Endothelial cell of umbilical vein (primary cell): ENCODE data around the gene HRH3. TPM values are rescaled to one million over a fixed set of nuclear protein-coding genes. Genes with fewer than 3 reads are reported as not detected.

ENCODE experiments used
- BruUV-seq: library from RNA; stranded (reverse); fragments of 400-500 nt; replicated peaks from 2 replicates; lab custom pipeline; 2021; lab: Mats Ljungman, UMichigan
- CTCF ChIA-PET: fragments of 300-600, 350-600 bp; sonication (Branson Sonifier 250); formaldehyde crosslinking; loops from one replicate; lab custom pipeline; 2021; ENCODE audit warnings: antibody characterized with exemption, inconsistent platforms; lab: Charles Lee
- POLR2A ChIA-PET: fragments of 300-600, 350-600 bp; sonication (Branson Sonifier 250); formaldehyde crosslinking; loops from one replicate; lab custom pipeline; 2021; ENCODE audit warnings: antibody characterized with exemption, inconsistent platforms; lab: Charles Lee
- DNase-seq: peaks from one replicate; pipeline ENCODE4 v3.0.0-alpha.2; 2011; ENCODE audit warnings: low read depth, low spot score
- FAIRE-seq: peaks from 2 replicates; lab custom pipeline; 2011; peaks lifted over from hg19 to GRCh38; lab: Jason Lieb, UNC
- H2AFZ ChIP-seq: 2 replicates; pipeline ENCODE4 v1.6.0; 2012; ENCODE audit warnings: low read depth, low read length, control low read depth, inconsistent platforms
- H3K27ac ChIP-seq: 2 replicates; pipeline ENCODE4 v1.5.1; 2011; ENCODE audit warnings: low read depth, mild to moderate bottlenecking, control low read depth, low read length, moderate library complexity; ENCODE audit not compliant: insufficient read depth
- H3K27me3 ChIP-seq, 2 experiments: 2 replicates each; pipeline versions ENCODE4 v1.6.0 to v1.6.1; 2011; ENCODE audit warnings: low read length in 2 of 2, mixed read lengths in 1 of 2; ENCODE audit not compliant: control insufficient read depth in 2 of 2, insufficient read depth in 2 of 2
- H3K36me3 ChIP-seq, 2 experiments: 2 replicates in 1 of 2; 3 replicates in 1 of 2; pipeline ENCODE4 v1.5.1; 2011; ENCODE audit warnings: low read length in 2 of 2, mild to moderate bottlenecking in 1 of 2, moderate library complexity in 1 of 2; ENCODE audit not compliant: control insufficient read depth in 2 of 2, insufficient read depth in 2 of 2; ENCODE audit errors: extremely low read depth in 1 of 2
- H3K4me1 ChIP-seq: 3 replicates; pipeline ENCODE4 v1.5.1; 2011; ENCODE audit warnings: mild to moderate bottlenecking, low read length; ENCODE audit not compliant: control insufficient read depth, insufficient read depth; ENCODE audit errors: extremely low read depth
- H3K4me2 ChIP-seq: 2 replicates; pipeline ENCODE4 v1.6.1; 2011; ENCODE audit warnings: low read length, control low read depth, mixed read lengths; ENCODE audit not compliant: insufficient read depth
- H3K4me3 ChIP-seq, 3 experiments: fragments of 200-600 bp in 1 of 3; sonication (generic), shearing (Covaris generic) in 1 of 3; replicated peaks in 1 of 3; 2 replicates each; pipeline ENCODE4 v1.5.1; 2011 to 2016; ENCODE audit warnings: control low read depth in 3 of 3, low read length in 3 of 3, mild to moderate bottlenecking in 2 of 3, inconsistent platforms in 1 of 3, low read depth in 1 of 3, moderate library complexity in 1 of 3; ENCODE audit not compliant: insufficient read depth in 1 of 3
- H3K79me2 ChIP-seq: 2 replicates; pipeline ENCODE4 v1.6.0; 2012; ENCODE audit warnings: low read length, inconsistent platforms; ENCODE audit not compliant: control insufficient read depth, insufficient read depth
- H3K9ac ChIP-seq: replicated peaks from 2 replicates; pipeline ENCODE3; 2011; ENCODE audit warnings: low read length, control low read depth; ENCODE audit not compliant: insufficient read depth; ENCODE audit errors: extremely low read depth
- H3K9me1 ChIP-seq: replicated peaks from 3 replicates; pipeline ENCODE4 v1.6.0; 2011; ENCODE audit warnings: mild to moderate bottlenecking, low read length; ENCODE audit not compliant: control insufficient read depth, insufficient read depth; ENCODE audit errors: extremely low read depth
- H3K9me3 ChIP-seq: replicated peaks from 2 replicates; pipeline ENCODE4 v1.5.1; 2012; ENCODE audit warnings: low read length, inconsistent platforms; ENCODE audit not compliant: control insufficient read depth, insufficient read depth
- H4K20me1 ChIP-seq: replicated peaks from 2 replicates; pipeline ENCODE3; 2011; ENCODE audit warnings: mild to moderate bottlenecking, low read length; ENCODE audit not compliant: control insufficient read depth, insufficient read depth; ENCODE audit errors: extremely low read depth
- EZH2 ChIP-seq: IDR thresholded peaks from 2 replicates; pipeline ENCODE4 v1.6.1; 2012; ENCODE audit warnings: borderline replicate concordance, low read depth, mild to moderate bottlenecking, moderate library complexity, low read length, inconsistent platforms; ENCODE audit not compliant: severe bottlenecking
- FOS ChIP-seq: IDR thresholded peaks from 2 replicates; pipeline ENCODE4 v1.6.1; 2011; ENCODE audit warnings: mild to moderate bottlenecking, low read length, moderate library complexity, borderline replicate concordance; ENCODE audit not compliant: insufficient read depth
- GATA2 ChIP-seq: IDR thresholded peaks from 2 replicates; pipeline ENCODE4 v1.7.0; 2011; ENCODE audit warnings: low read depth, mild to moderate bottlenecking, moderate library complexity, mixed read lengths, low read length; ENCODE audit not compliant: insufficient read length, insufficient read depth
- JUN ChIP-seq: IDR thresholded peaks from 2 replicates; pipeline ENCODE4 v1.6.1; 2011; ENCODE audit warnings: borderline replicate concordance, low read depth; ENCODE audit not compliant: insufficient read length, insufficient read depth
- MYC ChIP-seq: IDR thresholded peaks from one replicate; pipeline ENCODE4 v1.6.1; 2011; ENCODE audit warnings: mild to moderate bottlenecking, low read depth, low read length
- POLR2A ChIP-seq: IDR thresholded peaks from 2 replicates; pipeline ENCODE4 v1.6.1; 2012; ENCODE audit warnings: low read depth, mild to moderate bottlenecking, control low read depth, low read length
- POLR2AphosphoS5 ChIP-seq: IDR thresholded peaks from 2 replicates; pipeline ENCODE4 v1.6.1; 2012; ENCODE audit warnings: low read depth, mild to moderate bottlenecking, control low read depth, low read length, moderate library complexity; ENCODE audit not compliant: insufficient read depth
- dilution Hi-C: fragments of 300-500 bp; cut with MboI; formaldehyde crosslinking; loops from one replicate; pipeline ENCODE4 v1.15.0; 2019; ENCODE audit warnings: low sequenced_read_pairs; ENCODE audit not compliant: extremely low pct_ligation_motif_present
- intact Hi-C: fragments of 100-400 bp; cut with micrococcal nuclease; formaldehyde crosslinking; loops from one replicate; pipeline ENCODE4 v1.10.0; 2022
- polyA plus RNA-seq, 4 experiments: library from polyadenylated mRNA; depleted of rRNA in 3 of 4; stranded (reverse) in 3 of 4; unstranded in 1 of 4; fragments of >200 nt; gene quantifications; 2 replicates each; pipeline versions ENCODE4 v1.2.1 to v1.2.3, GENCODE V29; 2011 to 2012; ENCODE audit warnings: missing spikeins in 1 of 4
- total RNA-seq: library from RNA; stranded (reverse); gene quantifications from 2 replicates; pipeline ENCODE4 v1.2.3, GENCODE V29; 2021
- TF ChIP-seq, protein P1 (sequence below), 2 donors: IDR thresholded peaks; 1 replicate in 1 of 2; 2 replicates in 1 of 2; pipeline ENCODE4 v1.5.1; 2011; ENCODE audit warnings: low read length in 2 of 2, mild to moderate bottlenecking in 2 of 2, moderate library complexity in 2 of 2, control low read depth in 1 of 2, inconsistent platforms in 1 of 2, low read depth in 1 of 2; ENCODE audit not compliant: insufficient read depth in 1 of 2; ENCODE audit errors: extremely low read depth in 1 of 2
- TF ChIP-seq, protein P2 (sequence below): IDR thresholded peaks from 2 replicates; pipeline ENCODE4 v1.6.1; 2011; ENCODE audit not compliant: insufficient read depth, insufficient read length

HRH3 gene
- total and polyA plus RNA-seq, 2 donors (not counting 3 experiments of a cell fraction or from before 2014, with no cell fraction given) = not detected

DNA sequence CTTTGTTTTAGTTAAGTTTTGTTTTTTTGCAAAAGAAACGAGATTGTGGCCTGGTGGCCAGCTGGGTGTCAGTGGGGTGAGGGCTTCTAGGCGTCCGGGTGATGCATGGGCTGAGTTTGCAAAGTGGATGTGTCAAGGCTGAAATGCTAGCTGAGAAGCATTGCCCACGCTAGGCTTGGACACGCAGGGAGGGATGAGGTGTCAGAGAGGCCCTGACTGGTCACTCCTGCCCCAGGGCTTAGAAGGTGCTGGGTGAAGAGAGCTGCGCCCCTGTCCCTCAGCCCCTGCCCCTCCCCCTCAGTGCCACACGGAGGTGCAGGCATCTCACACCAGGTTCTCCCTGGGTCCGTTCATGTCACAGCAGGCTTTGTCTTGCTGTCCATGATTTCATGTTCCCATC is 26.4 kb upstream of the HRH3 start:
- POLR2A ChIA-PET = no interaction called here

More for the DNA sequence above, 26.4 kb upstream of the HRH3 start:
- TF ChIP-seq JUN = no peak
- TF ChIP-seq MYC = no peak
- TF ChIP-seq, protein P1, sequence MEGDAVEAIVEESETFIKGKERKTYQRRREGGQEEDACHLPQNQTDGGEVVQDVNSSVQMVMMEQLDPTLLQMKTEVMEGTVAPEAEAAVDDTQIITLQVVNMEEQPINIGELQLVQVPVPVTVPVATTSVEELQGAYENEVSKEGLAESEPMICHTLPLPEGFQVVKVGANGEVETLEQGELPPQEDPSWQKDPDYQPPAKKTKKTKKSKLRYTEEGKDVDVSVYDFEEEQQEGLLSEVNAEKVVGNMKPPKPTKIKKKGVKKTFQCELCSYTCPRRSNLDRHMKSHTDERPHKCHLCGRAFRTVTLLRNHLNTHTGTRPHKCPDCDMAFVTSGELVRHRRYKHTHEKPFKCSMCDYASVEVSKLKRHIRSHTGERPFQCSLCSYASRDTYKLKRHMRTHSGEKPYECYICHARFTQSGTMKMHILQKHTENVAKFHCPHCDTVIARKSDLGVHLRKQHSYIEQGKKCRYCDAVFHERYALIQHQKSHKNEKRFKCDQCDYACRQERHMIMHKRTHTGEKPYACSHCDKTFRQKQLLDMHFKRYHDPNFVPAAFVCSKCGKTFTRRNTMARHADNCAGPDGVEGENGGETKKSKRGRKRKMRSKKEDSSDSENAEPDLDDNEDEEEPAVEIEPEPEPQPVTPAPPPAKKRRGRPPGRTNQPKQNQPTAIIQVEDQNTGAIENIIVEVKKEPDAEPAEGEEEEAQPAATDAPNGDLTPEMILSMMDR (IDR thresholded peaks at IDR 0.05; ENCODE audit: extremely low read depth in 1 of 2, insufficient read depth in 1 of 2, low read depth in 1 of 2, low read length in 2 of 2) = no peak
- TF ChIP-seq, protein P2, sequence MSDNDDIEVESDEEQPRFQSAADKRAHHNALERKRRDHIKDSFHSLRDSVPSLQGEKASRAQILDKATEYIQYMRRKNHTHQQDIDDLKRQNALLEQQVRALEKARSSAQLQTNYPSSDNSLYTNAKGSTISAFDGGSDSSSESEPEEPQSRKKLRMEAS = no peak
- no peak for TF ChIP-seq FOS
- no peak for TF ChIP-seq EZH2
- TF ChIP-seq GATA2 = no peak
- TF ChIP-seq POLR2AphosphoS5 = no peak
- TF ChIP-seq POLR2A = no peak
- peaks cover 0 to 6% of the 10 kb centered on the region in 2 experiments for H3K36me3 ChIP-seq
- no peak overlapping the region for H3K4me3 ChIP-seq
- no peaks in the 10 kb centered on the region for H3K9me1 ChIP-seq
- DNase-seq = no peak
- intact Hi-C loops = no loop called here
- CTCF ChIA-PET = no interaction called here
- H2AFZ ChIP-seq = no peak overlapping the region
- H3K4me1 ChIP-seq = no peaks in the 10 kb centered on the region
- no peaks in the 10 kb centered on the region for H3K9me3 ChIP-seq
- no peaks in the 10 kb centered on the region for H3K27me3 ChIP-seq
- no peak overlapping the region for H3K4me2 ChIP-seq
- FAIRE-seq = no peak
- dilution Hi-C loops = no loop called here
- H4K20me1 ChIP-seq = no peaks in the 10 kb centered on the region
- H3K27ac ChIP-seq = no peak overlapping the region
- no peaks in the 10 kb centered on the region for H3K79me2 ChIP-seq
- BruUV-seq = no TSS peak
- H3K9ac ChIP-seq = no peak overlapping the region
